GM12878 (cell line): ENCODE results near the gene MMP14. TPM values are rescaled to one million over a fixed set of nuclear protein-coding genes. Genes with fewer than 3 reads are reported as not detected.
A peak's percentile ranks its signal among the peaks of the same experiment; 100 is the strongest.

Source experiments
- CHD1 ChIP-seq: IDR thresholded peaks from 2 replicates; pipeline ENCODE4 v1.6.1; 2012; ENCODE audit warnings: low read depth, low read length, improper control_type of control experiment
- CHD2 ChIP-seq: IDR thresholded peaks from 2 replicates; pipeline ENCODE4 v1.6.1; 2011; ENCODE audit warnings: low read depth, low read length, improper control_type of control experiment, borderline replicate concordance
- CREB1 ChIP-seq: IDR thresholded peaks from 2 replicates; pipeline ENCODE4 v1.6.1; 2012; ENCODE audit warnings: low read depth, mild to moderate bottlenecking, inconsistent platforms
- GATAD2B ChIP-seq: fragments of 450-650 bp; conservative IDR thresholded peaks from 2 replicates; pipeline ENCODE4 v1.6.1; 2017; ENCODE audit warnings: low read depth, mild to moderate bottlenecking, moderate library complexity
- HDGF ChIP-seq: fragments of 450-650 bp; IDR thresholded peaks from 2 replicates; pipeline ENCODE4 v1.6.1; 2016; ENCODE audit warnings: antibody characterized with exemption
- POLR2AphosphoS2 ChIP-seq: IDR thresholded peaks from 2 replicates; pipeline ENCODE4 v1.6.1; 2011; ENCODE audit warnings: low read depth, mild to moderate bottlenecking, low read length, improper control_type of control experiment, moderate library complexity
- POLR2AphosphoS5 ChIP-seq: IDR thresholded peaks from 2 replicates; pipeline ENCODE4 v1.6.1; 2011; ENCODE audit warnings: mild to moderate bottlenecking, low read length, inconsistent platforms
- POU2F2 ChIP-seq: IDR thresholded peaks from 3 replicates; pipeline ENCODE4 v1.6.1; 2011; ENCODE audit warnings: low read depth, mild to moderate bottlenecking, low read length, borderline replicate concordance
- SP1 ChIP-seq: IDR thresholded peaks from one replicate; pipeline ENCODE4 v1.6.1; 2011; ENCODE audit warnings: low read depth, low read length
- TCF12 ChIP-seq: IDR thresholded peaks from 2 replicates; pipeline ENCODE4 v1.6.1; 2011; ENCODE audit warnings: low read depth, mild to moderate bottlenecking, low read length
- TCF7 ChIP-seq: IDR thresholded peaks from 2 replicates; pipeline ENCODE4 v1.6.1; 2014; ENCODE audit warnings: antibody characterized with exemption, borderline replicate concordance
- ZBED1 ChIP-seq: IDR thresholded peaks from 2 replicates; pipeline ENCODE4 v1.6.1; 2016; ENCODE audit warnings: borderline replicate concordance
- ZSCAN29 ChIP-seq: fragments of 450-650 bp; IDR thresholded peaks from 2 replicates; pipeline ENCODE4 v1.6.1; 2017; ENCODE audit warnings: mild to moderate bottlenecking, moderate library complexity
- polyA plus RNA-seq, 11 experiments: library from polyadenylated mRNA; depleted of rRNA in 4 of 11; unstranded in 6 of 11; stranded (reverse) in 5 of 11; fragments of >200 nt; fragmentation: Nextera tagmentation in 4 of 11; fragmentation: Illumina TruSeq in 1 of 11; extraction: Ambion mirVana in 4 of 11; extraction: Trizol in 1 of 11; gene quantifications; 1 replicate in 1 of 11; 2 replicates in 10 of 11; pipeline versions ENCODE4 v1.2.1 to v1.2.3, GENCODE V29; 2011 to 2016; ENCODE audit warnings: inconsistent platforms in 2 of 11, missing spikeins in 2 of 11, low read depth in 1 of 11
- total RNA-seq, 4 experiments: library from RNA; depleted of rRNA in 3 of 4; stranded (reverse); fragments of >200 nt in 3 of 4; fragmentation: Illumina TruSeq in 1 of 4; extraction: Trizol in 1 of 4; gene quantifications; 2 replicates each; pipeline versions ENCODE4 v1.2.1 to v1.2.3, GENCODE V29; 2013 to 2021
- TF ChIP-seq, protein P1 (sequence below): IDR thresholded peaks from 2 replicates; pipeline ENCODE4 v1.6.1; 2012; ENCODE audit warnings: improper control_type of control experiment, low read depth, low read length; ENCODE audit not compliant: insufficient replicate concordance
- TF ChIP-seq, protein P2 (sequence below): fragments of 450-650 bp; IDR thresholded peaks from 2 replicates; pipeline ENCODE4 v1.6.1; 2016; ENCODE audit warnings: mild to moderate bottlenecking, moderate library complexity, borderline replicate concordance
- TF ChIP-seq, protein P3 (sequence below): fragments of 450-650 bp; IDR thresholded peaks from 2 replicates; pipeline ENCODE4 v1.6.1; 2017; ENCODE audit warnings: borderline replicate concordance
- TF ChIP-seq, protein P4 (sequence below): fragments of 450-650 bp; IDR thresholded peaks from 2 replicates; pipeline ENCODE4 v1.6.1; 2017; ENCODE audit warnings: antibody characterized with exemption, mild to moderate bottlenecking, moderate library complexity

MMP14 gene
- total and polyA plus RNA-seq, 10 of the 15 experiments (the other 5 are each of a cell fraction or from before 2014, with no cell fraction given) = 0.31 to 1.9 (median 0.70) TPM; not detected in 2

DNA sequence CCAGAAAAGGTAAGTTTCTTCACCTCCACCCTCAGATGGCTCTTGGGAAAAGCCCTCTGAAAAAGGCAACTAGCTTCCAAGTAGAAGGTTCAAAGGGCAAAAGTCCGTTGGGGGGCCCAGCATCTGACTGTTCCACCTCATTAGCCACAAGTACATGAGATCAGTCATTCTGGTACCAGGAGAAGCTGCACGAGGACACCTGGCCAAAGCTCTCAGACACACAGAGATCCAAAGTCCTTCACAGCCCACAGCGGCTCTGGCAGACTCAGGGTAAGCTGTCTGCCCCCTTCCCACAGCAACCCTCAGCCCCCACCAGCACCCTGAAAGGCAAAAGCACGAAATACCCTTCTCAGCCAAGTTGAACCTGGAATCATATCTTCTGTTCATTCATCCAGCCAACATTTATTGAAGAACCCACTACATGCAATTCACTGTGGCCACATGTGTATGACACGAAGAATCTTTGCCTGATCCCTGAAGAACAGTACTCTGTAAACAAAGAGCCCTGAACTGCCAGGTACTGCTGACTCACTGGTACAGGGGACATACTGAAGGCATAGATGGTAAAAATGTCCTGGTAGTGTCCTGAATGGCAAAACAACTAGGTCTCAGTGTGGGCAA, 40.2 kb upstream of the MMP14 start (continued):
- TF ChIP-seq, protein P1, sequence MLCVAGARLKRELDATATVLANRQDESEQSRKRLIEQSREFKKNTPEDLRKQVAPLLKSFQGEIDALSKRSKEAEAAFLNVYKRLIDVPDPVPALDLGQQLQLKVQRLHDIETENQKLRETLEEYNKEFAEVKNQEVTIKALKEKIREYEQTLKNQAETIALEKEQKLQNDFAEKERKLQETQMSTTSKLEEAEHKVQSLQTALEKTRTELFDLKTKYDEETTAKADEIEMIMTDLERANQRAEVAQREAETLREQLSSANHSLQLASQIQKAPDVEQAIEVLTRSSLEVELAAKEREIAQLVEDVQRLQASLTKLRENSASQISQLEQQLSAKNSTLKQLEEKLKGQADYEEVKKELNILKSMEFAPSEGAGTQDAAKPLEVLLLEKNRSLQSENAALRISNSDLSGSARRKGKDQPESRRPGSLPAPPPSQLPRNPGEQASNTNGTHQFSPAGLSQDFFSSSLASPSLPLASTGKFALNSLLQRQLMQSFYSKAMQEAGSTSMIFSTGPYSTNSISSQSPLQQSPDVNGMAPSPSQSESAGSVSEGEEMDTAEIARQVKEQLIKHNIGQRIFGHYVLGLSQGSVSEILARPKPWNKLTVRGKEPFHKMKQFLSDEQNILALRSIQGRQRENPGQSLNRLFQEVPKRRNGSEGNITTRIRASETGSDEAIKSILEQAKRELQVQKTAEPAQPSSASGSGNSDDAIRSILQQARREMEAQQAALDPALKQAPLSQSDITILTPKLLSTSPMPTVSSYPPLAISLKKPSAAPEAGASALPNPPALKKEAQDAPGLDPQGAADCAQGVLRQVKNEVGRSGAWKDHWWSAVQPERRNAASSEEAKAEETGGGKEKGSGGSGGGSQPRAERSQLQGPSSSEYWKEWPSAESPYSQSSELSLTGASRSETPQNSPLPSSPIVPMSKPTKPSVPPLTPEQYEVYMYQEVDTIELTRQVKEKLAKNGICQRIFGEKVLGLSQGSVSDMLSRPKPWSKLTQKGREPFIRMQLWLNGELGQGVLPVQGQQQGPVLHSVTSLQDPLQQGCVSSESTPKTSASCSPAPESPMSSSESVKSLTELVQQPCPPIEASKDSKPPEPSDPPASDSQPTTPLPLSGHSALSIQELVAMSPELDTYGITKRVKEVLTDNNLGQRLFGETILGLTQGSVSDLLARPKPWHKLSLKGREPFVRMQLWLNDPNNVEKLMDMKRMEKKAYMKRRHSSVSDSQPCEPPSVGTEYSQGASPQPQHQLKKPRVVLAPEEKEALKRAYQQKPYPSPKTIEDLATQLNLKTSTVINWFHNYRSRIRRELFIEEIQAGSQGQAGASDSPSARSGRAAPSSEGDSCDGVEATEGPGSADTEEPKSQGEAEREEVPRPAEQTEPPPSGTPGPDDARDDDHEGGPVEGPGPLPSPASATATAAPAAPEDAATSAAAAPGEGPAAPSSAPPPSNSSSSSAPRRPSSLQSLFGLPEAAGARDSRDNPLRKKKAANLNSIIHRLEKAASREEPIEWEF = no peak
- TF ChIP-seq CHD2 = 0 out of 2 replicates have a peak, but pooled peaks have one; percentile 49
- TF ChIP-seq, protein P2, sequence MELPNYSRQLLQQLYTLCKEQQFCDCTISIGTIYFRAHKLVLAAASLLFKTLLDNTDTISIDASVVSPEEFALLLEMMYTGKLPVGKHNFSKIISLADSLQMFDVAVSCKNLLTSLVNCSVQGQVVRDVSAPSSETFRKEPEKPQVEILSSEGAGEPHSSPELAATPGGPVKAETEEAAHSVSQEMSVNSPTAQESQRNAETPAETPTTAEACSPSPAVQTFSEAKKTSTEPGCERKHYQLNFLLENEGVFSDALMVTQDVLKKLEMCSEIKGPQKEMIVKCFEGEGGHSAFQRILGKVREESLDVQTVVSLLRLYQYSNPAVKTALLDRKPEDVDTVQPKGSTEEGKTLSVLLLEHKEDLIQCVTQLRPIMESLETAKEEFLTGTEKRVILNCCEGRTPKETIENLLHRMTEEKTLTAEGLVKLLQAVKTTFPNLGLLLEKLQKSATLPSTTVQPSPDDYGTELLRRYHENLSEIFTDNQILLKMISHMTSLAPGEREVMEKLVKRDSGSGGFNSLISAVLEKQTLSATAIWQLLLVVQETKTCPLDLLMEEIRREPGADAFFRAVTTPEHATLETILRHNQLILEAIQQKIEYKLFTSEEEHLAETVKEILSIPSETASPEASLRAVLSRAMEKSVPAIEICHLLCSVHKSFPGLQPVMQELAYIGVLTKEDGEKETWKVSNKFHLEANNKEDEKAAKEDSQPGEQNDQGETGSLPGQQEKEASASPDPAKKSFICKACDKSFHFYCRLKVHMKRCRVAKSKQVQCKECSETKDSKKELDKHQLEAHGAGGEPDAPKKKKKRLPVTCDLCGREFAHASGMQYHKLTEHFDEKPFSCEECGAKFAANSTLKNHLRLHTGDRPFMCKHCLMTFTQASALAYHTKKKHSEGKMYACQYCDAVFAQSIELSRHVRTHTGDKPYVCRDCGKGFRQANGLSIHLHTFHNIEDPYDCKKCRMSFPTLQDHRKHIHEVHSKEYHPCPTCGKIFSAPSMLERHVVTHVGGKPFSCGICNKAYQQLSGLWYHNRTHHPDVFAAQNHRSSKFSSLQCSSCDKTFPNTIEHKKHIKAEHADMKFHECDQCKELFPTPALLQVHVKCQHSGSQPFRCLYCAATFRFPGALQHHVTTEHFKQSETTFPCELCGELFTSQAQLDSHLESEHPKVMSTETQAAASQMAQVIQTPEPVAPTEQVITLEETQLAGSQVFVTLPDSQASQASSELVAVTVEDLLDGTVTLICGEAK = no peak
- TF ChIP-seq TCF7 = peak; percentile 83
- TF ChIP-seq POLR2AphosphoS2 = no peak
- no peak for TF ChIP-seq HDGF
- peak; percentile 98 for TF ChIP-seq TCF12
- peak; percentile 71; the same call in 1 of the 2 replicates for TF ChIP-seq ZBED1
- 0 out of 3 replicates have a peak, but pooled peaks have one; percentile 48 for TF ChIP-seq POU2F2
- TF ChIP-seq, protein P3, sequence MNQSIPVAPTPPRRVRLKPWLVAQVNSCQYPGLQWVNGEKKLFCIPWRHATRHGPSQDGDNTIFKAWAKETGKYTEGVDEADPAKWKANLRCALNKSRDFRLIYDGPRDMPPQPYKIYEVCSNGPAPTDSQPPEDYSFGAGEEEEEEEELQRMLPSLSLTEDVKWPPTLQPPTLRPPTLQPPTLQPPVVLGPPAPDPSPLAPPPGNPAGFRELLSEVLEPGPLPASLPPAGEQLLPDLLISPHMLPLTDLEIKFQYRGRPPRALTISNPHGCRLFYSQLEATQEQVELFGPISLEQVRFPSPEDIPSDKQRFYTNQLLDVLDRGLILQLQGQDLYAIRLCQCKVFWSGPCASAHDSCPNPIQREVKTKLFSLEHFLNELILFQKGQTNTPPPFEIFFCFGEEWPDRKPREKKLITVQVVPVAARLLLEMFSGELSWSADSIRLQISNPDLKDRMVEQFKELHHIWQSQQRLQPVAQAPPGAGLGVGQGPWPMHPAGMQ = no peak
- TF ChIP-seq CREB1 = 0 out of 2 replicates have a peak, but pooled peaks have one; percentile 45
- no peak for TF ChIP-seq ZSCAN29
- no peak for TF ChIP-seq CHD1
- TF ChIP-seq, protein P4, sequence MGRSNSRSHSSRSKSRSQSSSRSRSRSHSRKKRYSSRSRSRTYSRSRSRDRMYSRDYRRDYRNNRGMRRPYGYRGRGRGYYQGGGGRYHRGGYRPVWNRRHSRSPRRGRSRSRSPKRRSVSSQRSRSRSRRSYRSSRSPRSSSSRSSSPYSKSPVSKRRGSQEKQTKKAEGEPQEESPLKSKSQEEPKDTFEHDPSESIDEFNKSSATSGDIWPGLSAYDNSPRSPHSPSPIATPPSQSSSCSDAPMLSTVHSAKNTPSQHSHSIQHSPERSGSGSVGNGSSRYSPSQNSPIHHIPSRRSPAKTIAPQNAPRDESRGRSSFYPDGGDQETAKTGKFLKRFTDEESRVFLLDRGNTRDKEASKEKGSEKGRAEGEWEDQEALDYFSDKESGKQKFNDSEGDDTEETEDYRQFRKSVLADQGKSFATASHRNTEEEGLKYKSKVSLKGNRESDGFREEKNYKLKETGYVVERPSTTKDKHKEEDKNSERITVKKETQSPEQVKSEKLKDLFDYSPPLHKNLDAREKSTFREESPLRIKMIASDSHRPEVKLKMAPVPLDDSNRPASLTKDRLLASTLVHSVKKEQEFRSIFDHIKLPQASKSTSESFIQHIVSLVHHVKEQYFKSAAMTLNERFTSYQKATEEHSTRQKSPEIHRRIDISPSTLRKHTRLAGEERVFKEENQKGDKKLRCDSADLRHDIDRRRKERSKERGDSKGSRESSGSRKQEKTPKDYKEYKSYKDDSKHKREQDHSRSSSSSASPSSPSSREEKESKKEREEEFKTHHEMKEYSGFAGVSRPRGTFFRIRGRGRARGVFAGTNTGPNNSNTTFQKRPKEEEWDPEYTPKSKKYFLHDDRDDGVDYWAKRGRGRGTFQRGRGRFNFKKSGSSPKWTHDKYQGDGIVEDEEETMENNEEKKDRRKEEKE = no peak
- peak; percentile 58 for TF ChIP-seq SP1
- TF ChIP-seq POLR2AphosphoS5 = 0 out of 2 replicates have a peak, but pooled peaks have one; percentile 50
- TF ChIP-seq GATAD2B = peak; percentile 52; the same call in 1 of the 2 replicates
